ENCODE measurements around the gene RNF166.

DNA sequence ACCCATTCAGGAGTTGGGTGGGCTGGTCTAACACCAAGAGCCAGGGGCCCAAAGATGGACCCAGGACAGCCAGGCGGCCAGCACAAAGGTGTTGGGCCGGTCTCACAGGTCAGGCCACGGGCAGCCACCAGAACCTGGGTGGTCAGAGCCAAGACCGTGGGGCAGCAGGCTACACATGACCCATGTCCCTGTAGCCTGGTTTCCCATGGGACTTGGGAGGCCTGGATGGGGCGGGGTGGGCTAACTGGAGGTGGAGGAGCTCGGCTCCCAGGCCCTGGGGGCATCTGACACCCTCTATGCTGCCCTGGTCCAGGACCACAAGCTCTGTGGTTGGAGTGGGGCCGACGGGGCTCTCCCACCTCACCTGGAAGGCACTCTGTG is 17.3 kb upstream of the RNF166 start:
- TF ChIP-seq, protein P1, sequence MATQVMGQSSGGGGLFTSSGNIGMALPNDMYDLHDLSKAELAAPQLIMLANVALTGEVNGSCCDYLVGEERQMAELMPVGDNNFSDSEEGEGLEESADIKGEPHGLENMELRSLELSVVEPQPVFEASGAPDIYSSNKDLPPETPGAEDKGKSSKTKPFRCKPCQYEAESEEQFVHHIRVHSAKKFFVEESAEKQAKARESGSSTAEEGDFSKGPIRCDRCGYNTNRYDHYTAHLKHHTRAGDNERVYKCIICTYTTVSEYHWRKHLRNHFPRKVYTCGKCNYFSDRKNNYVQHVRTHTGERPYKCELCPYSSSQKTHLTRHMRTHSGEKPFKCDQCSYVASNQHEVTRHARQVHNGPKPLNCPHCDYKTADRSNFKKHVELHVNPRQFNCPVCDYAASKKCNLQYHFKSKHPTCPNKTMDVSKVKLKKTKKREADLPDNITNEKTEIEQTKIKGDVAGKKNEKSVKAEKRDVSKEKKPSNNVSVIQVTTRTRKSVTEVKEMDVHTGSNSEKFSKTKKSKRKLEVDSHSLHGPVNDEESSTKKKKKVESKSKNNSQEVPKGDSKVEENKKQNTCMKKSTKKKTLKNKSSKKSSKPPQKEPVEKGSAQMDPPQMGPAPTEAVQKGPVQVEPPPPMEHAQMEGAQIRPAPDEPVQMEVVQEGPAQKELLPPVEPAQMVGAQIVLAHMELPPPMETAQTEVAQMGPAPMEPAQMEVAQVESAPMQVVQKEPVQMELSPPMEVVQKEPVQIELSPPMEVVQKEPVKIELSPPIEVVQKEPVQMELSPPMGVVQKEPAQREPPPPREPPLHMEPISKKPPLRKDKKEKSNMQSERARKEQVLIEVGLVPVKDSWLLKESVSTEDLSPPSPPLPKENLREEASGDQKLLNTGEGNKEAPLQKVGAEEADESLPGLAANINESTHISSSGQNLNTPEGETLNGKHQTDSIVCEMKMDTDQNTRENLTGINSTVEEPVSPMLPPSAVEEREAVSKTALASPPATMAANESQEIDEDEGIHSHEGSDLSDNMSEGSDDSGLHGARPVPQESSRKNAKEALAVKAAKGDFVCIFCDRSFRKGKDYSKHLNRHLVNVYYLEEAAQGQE (IDR thresholded peaks at IDR 0.05; ENCODE audit: insufficient read depth in 1 of 2, low read depth in 2 of 2, low read length in 2 of 2), result no peak
- TF ChIP-seq POLR2AphosphoS5 (IDR thresholded peaks at IDR 0.05; ENCODE audit: low read depth, low read length) (no peak), SIN3A (IDR thresholded peaks at IDR 0.05; ENCODE audit: borderline replicate concordance, insufficient read depth, low read length) (no peak), TAF1 (IDR thresholded peaks at IDR 0.05; ENCODE audit: borderline replicate concordance, insufficient read depth, low read length) (no peak), FOXP2 (optimal IDR thresholded peaks at IDR 0.05; ENCODE audit: borderline replicate concordance, extremely low read depth, extremely low read length, insufficient read depth) (no peak)

Data from PFSK-1 (cell line).